ENCODE results near the gene RSBN1L.

RSBN1L gene

GRCh38 chr7:77727527-77727926 is 31.3 kb downstream of the RSBN1L start:
- peak; percentile 5; the same call in 1 of the 3 replicates for ATAC-seq
- TF ChIP-seq SNAI2 (CRISPR knock-in tag; IDR thresholded peaks at IDR 0.05), result no peak
- no peak for TF ChIP-seq ZFP3 (CRISPR knock-in tag; IDR thresholded peaks at IDR 0.05)
- no peak for TF ChIP-seq PATZ1 (CRISPR knock-in tag; IDR thresholded peaks at IDR 0.05; ENCODE audit: borderline replicate concordance)
- no peak for TF ChIP-seq ZC3H10 (CRISPR knock-in tag; IDR thresholded peaks at IDR 0.05)
- no peak for TF ChIP-seq BACH2 (CRISPR knock-in tag; IDR thresholded peaks at IDR 0.05; ENCODE audit: borderline replicate concordance)

- ATAC-seq, result peak; percentile 78
- TF ChIP-seq, protein P1, sequence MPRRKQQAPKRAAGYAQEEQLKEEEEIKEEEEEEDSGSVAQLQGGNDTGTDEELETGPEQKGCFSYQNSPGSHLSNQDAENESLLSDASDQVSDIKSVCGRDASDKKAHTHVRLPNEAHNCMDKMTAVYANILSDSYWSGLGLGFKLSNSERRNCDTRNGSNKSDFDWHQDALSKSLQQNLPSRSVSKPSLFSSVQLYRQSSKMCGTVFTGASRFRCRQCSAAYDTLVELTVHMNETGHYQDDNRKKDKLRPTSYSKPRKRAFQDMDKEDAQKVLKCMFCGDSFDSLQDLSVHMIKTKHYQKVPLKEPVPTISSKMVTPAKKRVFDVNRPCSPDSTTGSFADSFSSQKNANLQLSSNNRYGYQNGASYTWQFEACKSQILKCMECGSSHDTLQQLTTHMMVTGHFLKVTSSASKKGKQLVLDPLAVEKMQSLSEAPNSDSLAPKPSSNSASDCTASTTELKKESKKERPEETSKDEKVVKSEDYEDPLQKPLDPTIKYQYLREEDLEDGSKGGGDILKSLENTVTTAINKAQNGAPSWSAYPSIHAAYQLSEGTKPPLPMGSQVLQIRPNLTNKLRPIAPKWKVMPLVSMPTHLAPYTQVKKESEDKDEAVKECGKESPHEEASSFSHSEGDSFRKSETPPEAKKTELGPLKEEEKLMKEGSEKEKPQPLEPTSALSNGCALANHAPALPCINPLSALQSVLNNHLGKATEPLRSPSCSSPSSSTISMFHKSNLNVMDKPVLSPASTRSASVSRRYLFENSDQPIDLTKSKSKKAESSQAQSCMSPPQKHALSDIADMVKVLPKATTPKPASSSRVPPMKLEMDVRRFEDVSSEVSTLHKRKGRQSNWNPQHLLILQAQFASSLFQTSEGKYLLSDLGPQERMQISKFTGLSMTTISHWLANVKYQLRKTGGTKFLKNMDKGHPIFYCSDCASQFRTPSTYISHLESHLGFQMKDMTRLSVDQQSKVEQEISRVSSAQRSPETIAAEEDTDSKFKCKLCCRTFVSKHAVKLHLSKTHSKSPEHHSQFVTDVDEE (CRISPR knock-in tag; IDR thresholded peaks at IDR 0.05), result no peak; the same call in 1 of the 2 replicates
- TF ChIP-seq RARB (CRISPR knock-in tag; IDR thresholded peaks at IDR 0.05) (no peak), ISL1 (CRISPR knock-in tag; IDR thresholded peaks at IDR 0.05) (no peak), ZNF70 (CRISPR knock-in tag; IDR thresholded peaks at IDR 0.05) (peak; percentile 40; the same call in 1 of the 2 replicates), PATZ1 (CRISPR knock-in tag; IDR thresholded peaks at IDR 0.05; ENCODE audit: borderline replicate concordance) (no peak), SNAI2 (CRISPR knock-in tag; IDR thresholded peaks at IDR 0.05) (no peak)
These were observed 31.9 kb downstream of the RSBN1L start for GRCh38 chr7:77727936-77728701.

- TF ChIP-seq ZC3H10 (CRISPR knock-in tag; IDR thresholded peaks at IDR 0.05), result no peak
- no peak for TF ChIP-seq ZNF8 (CRISPR knock-in tag; IDR thresholded peaks at IDR 0.05)
- TF ChIP-seq POU6F1 (CRISPR knock-in tag; IDR thresholded peaks at IDR 0.05; ENCODE audit: borderline replicate concordance, low read depth), result no peak
- TF ChIP-seq ZFP3 (CRISPR knock-in tag; IDR thresholded peaks at IDR 0.05), result no peak
- TF ChIP-seq GLIS3 (CRISPR knock-in tag; IDR thresholded peaks at IDR 0.05), result no peak
- no peak for TF ChIP-seq SNAI2 (CRISPR knock-in tag; IDR thresholded peaks at IDR 0.05)
- TF ChIP-seq ZNF565 (CRISPR knock-in tag; conservative IDR thresholded peaks at IDR 0.05; ENCODE audit: low read depth), result no peak
- no peak for TF ChIP-seq TOX (CRISPR knock-in tag; IDR thresholded peaks at IDR 0.05; ENCODE audit: borderline replicate concordance)
- peak; percentile 33; the same call in 2 of the 3 replicates for ATAC-seq
These were observed 33.5 kb downstream of the RSBN1L start for GRCh38 chr7:77729574-77730348.

DNA sequence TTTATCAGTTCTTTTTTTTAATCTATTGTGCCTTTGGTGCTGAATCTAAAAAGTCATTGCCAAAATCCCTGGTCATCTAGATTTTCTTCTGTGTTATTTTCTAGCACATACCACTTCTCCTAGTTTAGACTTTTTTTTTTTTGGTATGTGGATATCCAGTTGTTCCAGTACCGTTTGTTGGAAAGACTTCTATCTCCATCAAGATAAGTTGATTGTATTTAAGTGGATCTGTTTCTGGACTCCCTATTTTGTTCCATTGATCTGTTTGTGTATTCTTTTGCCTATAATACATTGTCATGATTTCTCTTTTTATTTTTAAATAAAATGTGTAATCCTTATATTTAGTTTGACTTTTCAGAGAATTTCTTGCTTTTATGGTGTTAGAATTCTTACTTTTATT is 35.5 kb downstream of the RSBN1L start:
- ATAC-seq, result no peak
- TF ChIP-seq TCF4 (CRISPR knock-in tag; IDR thresholded peaks at IDR 0.05; ENCODE audit: borderline replicate concordance) (peak; percentile 35; the same call in 1 of the 2 replicates), SNAI2 (CRISPR knock-in tag; IDR thresholded peaks at IDR 0.05) (no peak)

Measured in SK-N-SH treated with all-trans-retinoic acid at 6 μM for 48 hours (cell line).